OCI-LY7 (cell line): ENCODE data around the gene GPR63. TPM values are rescaled to one million over a fixed set of nuclear protein-coding genes. Genes with fewer than 3 reads are reported as not detected.
A peak's percentile ranks its signal among the peaks of the same experiment; 100 is the strongest.

Experiments
- BruUV-seq: library from RNA; stranded (reverse); fragments of 400-500 nt; replicated peaks from 2 replicates; lab custom pipeline; 2021; lab: Mats Ljungman, UMichigan
- CTCF ChIA-PET: fragments of 300-600 bp; sonication (Branson Sonifier 250); formaldehyde crosslinking; loops from one replicate; lab custom pipeline; 2022; ENCODE audit warnings: antibody characterized with exemption; ENCODE audit not compliant: unreplicated experiment; lab: Charles Lee
- POLR2A ChIA-PET: fragments of 300-600 bp; sonication (Branson Sonifier 250); formaldehyde crosslinking; loops from one replicate; lab custom pipeline; 2022; ENCODE audit warnings: antibody characterized with exemption; lab: Charles Lee
- DNase-seq: peaks from one replicate; pipeline ENCODE4 v3.0.0-alpha.2; 2015; ENCODE audit warnings: low spot score
- H2AFZ ChIP-seq: fragments of 200-600 bp; sonication (generic), shearing (Covaris generic); 2 replicates; pipeline ENCODE4 v1.6.1; 2014; ENCODE audit warnings: mild to moderate bottlenecking, antibody characterized with exemption, low read length, moderate library complexity
- H3K27ac ChIP-seq: fragments of 200-600 bp; sonication (generic); 2 replicates; pipeline ENCODE4 v1.5.1; 2014; ENCODE audit warnings: mixed run types, low read depth, mild to moderate bottlenecking, moderate library complexity, low read length, inconsistent platforms; ENCODE audit not compliant: poor library complexity, severe bottlenecking
- H3K36me3 ChIP-seq: fragments of 200-600 bp; sonication (generic); 2 replicates; pipeline ENCODE4 v1.6.1; 2014; ENCODE audit warnings: mild to moderate bottlenecking, antibody characterized with exemption, low read length, moderate library complexity, mixed read lengths; ENCODE audit not compliant: insufficient read depth
- H3K4me1 ChIP-seq: fragments of 200-600 bp; sonication (generic); 2 replicates; pipeline ENCODE4 v1.5.1; 2014; ENCODE audit warnings: mild to moderate bottlenecking, low read length; ENCODE audit not compliant: insufficient read depth, poor library complexity, severe bottlenecking
- H3K4me2 ChIP-seq: fragments of 200-600 bp; sonication (generic); 2 replicates; pipeline ENCODE4 v1.6.1; 2014; ENCODE audit warnings: mild to moderate bottlenecking, low read length
- H3K4me3 ChIP-seq: fragments of 200-600 bp; sonication (generic); 2 replicates; pipeline ENCODE4 v1.5.1; 2014; ENCODE audit warnings: mild to moderate bottlenecking, low read depth, low read length; ENCODE audit not compliant: poor library complexity, severe bottlenecking
- H3K79me2 ChIP-seq: fragments of 200-600 bp; sonication (generic); 2 replicates; pipeline ENCODE4 v1.6.1; 2016; ENCODE audit warnings: low read depth, mild to moderate bottlenecking, low read length, moderate library complexity, mixed read lengths; ENCODE audit not compliant: insufficient read depth
- H3K9me2 ChIP-seq: fragments of 200-600 bp; sonication (generic); 2 replicates; pipeline ENCODE4 v1.6.1; 2016; ENCODE audit warnings: mild to moderate bottlenecking, low read length, mixed read lengths; ENCODE audit not compliant: insufficient read depth
- H3K9me3 ChIP-seq: fragments of 200-600 bp; sonication (generic); 2 replicates; pipeline ENCODE4 v1.6.1; 2014; ENCODE audit warnings: mild to moderate bottlenecking, mixed run types, low read length, mixed read lengths
- H4K20me1 ChIP-seq: fragments of 200-600 bp; sonication (generic); 2 replicates; pipeline ENCODE4 v1.6.1; 2014; ENCODE audit warnings: mild to moderate bottlenecking, antibody characterized with exemption, low read length, moderate library complexity, mixed read lengths; ENCODE audit not compliant: insufficient read depth
- CTCF ChIP-seq: fragments of 200-600 bp; sonication (generic); conservative IDR thresholded peaks from 2 replicates; pipeline ENCODE4 v1.5.1; 2014; ENCODE audit warnings: mild to moderate bottlenecking, antibody characterized with exemption, low read length, moderate library complexity, mixed read lengths
- EZH2phosphoT487 ChIP-seq: fragments of 200-600 bp; sonication (generic); IDR thresholded peaks from 2 replicates; pipeline ENCODE4 v1.6.1; 2018; ENCODE audit warnings: low read depth, borderline replicate concordance, mild to moderate bottlenecking, mixed run types, antibody characterized with exemption, low read length, moderate library complexity, mixed read lengths
- intact Hi-C: fragments of 100-400 bp; cut with micrococcal nuclease; formaldehyde crosslinking; loops from one replicate; pipeline ENCODE4 v1.10.0; 2022; ENCODE audit not compliant: unreplicated experiment
- total RNA-seq, 2 experiments: library from RNA; depleted of rRNA in 1 of 2; stranded (reverse); fragments of >200 nt in 1 of 2; shearing (Covaris generic) in 1 of 2; gene quantifications; 2 replicates each; pipeline ENCODE4 v1.2.3, GENCODE V29; 2014 to 2022

The GPR63 gene
- total RNA-seq, 2 experiments from 2014 or later = 1.0 to 1.6 TPM

- ChIA-PET CTCF (no interaction called here), POLR2A (interaction anchor here (1.0 kb wide), 1 partner anchor 36 kb away, joined by 4 read pairs; no protein-coding TSS in a partner anchor)
- DNase-seq = no peak
- no peak overlapping the region for H3K4me2 ChIP-seq
- no peaks in the 10 kb centered on the region for H3K79me2 ChIP-seq
- BruUV-seq = no TSS peak
- no peaks in the 10 kb centered on the region for H4K20me1 ChIP-seq
- no peak for TF ChIP-seq EZH2phosphoT487
- TF ChIP-seq CTCF = no peak
- H3K36me3 ChIP-seq = no peaks in the 10 kb centered on the region
- H2AFZ ChIP-seq = peak overlapping the region; percentile 14; the same call in 1 of the 2 replicates
- no peaks in the 10 kb centered on the region for H3K9me2 ChIP-seq
- no peaks in the 10 kb centered on the region for H3K4me1 ChIP-seq
- intact Hi-C loops = no loop called here
- no peak overlapping the region for H3K4me3 ChIP-seq
- no peaks in the 10 kb centered on the region for H3K9me3 ChIP-seq
- H3K27ac ChIP-seq = no peak overlapping the region
These were observed 40.9 kb upstream of the GPR63 start for GRCh38 chr6:96878143-96878542.

- no peaks in the 10 kb centered on the region for H3K9me2 ChIP-seq
- no peaks in the 10 kb centered on the region for H4K20me1 ChIP-seq
- no peak overlapping the region for H3K4me3 ChIP-seq
- ChIA-PET CTCF (no interaction called here), POLR2A (interaction anchor here (0.6 to 1.0 kb wide), 4 partner anchors 9 to 200 kb away, joined by 3 to 4 read pairs (median 4); no protein-coding TSS in a partner anchor)
- no peak for TF ChIP-seq CTCF
- TF ChIP-seq EZH2phosphoT487 = no peak
- H3K4me2 ChIP-seq = no peak overlapping the region
- H3K36me3 ChIP-seq = no peaks in the 10 kb centered on the region
- no peak for DNase-seq
- H3K4me1 ChIP-seq = no peaks in the 10 kb centered on the region
- no peak overlapping the region for H2AFZ ChIP-seq
- H3K9me3 ChIP-seq = no peaks in the 10 kb centered on the region
- H3K79me2 ChIP-seq = no peaks in the 10 kb centered on the region
- no peak overlapping the region for H3K27ac ChIP-seq
- intact Hi-C loops = no loop called here
- BruUV-seq = no TSS peak
These were observed 39.7 kb upstream of the GPR63 start for GRCh38 chr6:96876886-96877545.

- no peaks in the 10 kb centered on the region for H3K9me3 ChIP-seq
- no peaks in the 10 kb centered on the region for H4K20me1 ChIP-seq
- H3K79me2 ChIP-seq = no peaks in the 10 kb centered on the region
- H3K27ac ChIP-seq = no peak overlapping the region
- no peak for DNase-seq
- no peaks in the 10 kb centered on the region for H3K4me1 ChIP-seq
- ChIA-PET CTCF (no interaction called here), POLR2A (interaction anchor here (1.6 kb wide), 1 partner anchor 11 kb away, joined by 7 read pairs; no protein-coding TSS in a partner anchor)
- H3K9me2 ChIP-seq = no peaks in the 10 kb centered on the region
- no peak overlapping the region for H3K4me3 ChIP-seq
- intact Hi-C loops = no loop called here
- TF ChIP-seq CTCF (no peak), EZH2phosphoT487 (no peak)
- no peaks in the 10 kb centered on the region for H3K36me3 ChIP-seq
- BruUV-seq = no TSS peak
- H2AFZ ChIP-seq = no peak overlapping the region
- no peak overlapping the region for H3K4me2 ChIP-seq
These were observed 35.7 kb upstream of the GPR63 start for GRCh38 chr6:96872976-96873375.
